ENCODE data around the gene BFSP1. TPM values are rescaled to one million over a fixed set of nuclear protein-coding genes. Genes with fewer than 3 reads are reported as not detected.

Gene BFSP1
- total RNA-seq = 3.3 TPM in 2 replicates

DNA sequence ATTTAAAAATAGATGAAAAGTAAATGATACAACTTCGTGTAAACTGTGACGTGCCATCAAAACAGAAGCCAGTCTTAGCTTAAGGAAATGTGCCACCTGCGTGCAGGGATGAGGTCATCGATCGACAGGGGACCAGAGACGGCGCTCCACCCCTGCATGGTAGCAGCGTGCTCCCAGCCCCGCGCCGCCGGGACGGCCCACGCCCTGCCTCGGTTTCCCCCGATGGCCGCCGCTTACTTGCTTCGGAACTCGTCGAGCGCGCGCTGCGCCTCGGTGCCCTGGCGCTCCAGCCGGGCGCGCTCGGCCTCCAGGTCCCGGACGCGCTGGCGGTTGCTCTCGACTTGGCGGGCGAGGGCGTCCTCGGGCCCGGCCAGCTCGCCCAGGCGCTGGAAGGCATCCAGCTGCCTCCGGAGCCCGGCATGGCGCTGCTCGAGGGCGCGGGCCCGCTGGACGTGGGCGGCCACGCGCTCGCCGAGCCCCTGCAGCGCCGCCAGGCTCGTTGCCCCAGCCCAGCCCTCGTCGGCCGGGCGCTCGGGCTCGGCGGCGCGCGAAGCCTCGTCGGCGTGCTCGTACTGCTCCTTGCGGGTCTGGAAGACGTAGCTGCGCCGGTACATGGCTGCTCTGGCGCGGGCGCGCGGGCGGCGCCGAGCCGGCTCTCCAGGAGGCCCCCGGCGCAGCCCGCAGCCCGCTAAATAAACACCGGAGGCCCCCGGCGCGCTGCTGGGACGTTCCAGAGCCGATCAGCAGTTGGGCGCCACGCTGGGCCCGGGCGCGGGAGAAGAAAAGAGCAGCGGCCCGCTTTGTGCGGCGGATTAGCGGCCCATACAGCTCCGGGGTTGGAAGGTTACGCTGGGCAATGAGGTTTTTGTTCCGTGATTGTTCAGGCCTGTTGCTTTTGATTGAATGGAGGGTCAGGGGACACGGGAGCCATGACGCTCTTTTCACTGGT, at the start of gene BFSP1:
TSS of gene BFSP1 (minus strand) at position 664 of the 949 bp plus-strand sequence. CDS start at position 614, 50 bp downstream.
- intact Hi-C loops (cut with micrococcal nuclease) = loop anchor here (1.0 to 10.0 kb wide), 3 partner anchors 26 to 604 kb away; partner anchors contain the start of genes KAT14, MGME1, PET117 and SNX5

DNA sequence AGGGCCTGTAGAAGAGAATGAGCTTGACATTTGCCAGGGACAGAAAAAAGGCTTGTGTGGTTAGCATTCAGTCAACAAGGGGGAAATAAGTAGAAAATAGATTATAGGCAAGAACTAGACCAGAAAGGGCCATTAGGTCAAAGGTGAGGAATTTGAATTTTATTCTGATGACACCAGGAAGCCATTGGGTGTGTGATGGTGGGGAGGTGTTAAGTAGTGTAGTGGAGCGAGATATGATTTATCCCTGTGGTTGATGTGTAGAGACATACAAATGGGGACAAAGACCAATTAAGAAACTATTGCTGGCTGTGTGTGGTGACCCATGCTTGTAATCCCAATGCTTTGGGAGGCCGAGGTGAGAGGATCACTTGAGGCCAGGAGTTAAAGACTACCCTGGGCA, 49.7 kb upstream of the BFSP1 start:
- intact Hi-C loops (cut with micrococcal nuclease) = no loop called here

DNA sequence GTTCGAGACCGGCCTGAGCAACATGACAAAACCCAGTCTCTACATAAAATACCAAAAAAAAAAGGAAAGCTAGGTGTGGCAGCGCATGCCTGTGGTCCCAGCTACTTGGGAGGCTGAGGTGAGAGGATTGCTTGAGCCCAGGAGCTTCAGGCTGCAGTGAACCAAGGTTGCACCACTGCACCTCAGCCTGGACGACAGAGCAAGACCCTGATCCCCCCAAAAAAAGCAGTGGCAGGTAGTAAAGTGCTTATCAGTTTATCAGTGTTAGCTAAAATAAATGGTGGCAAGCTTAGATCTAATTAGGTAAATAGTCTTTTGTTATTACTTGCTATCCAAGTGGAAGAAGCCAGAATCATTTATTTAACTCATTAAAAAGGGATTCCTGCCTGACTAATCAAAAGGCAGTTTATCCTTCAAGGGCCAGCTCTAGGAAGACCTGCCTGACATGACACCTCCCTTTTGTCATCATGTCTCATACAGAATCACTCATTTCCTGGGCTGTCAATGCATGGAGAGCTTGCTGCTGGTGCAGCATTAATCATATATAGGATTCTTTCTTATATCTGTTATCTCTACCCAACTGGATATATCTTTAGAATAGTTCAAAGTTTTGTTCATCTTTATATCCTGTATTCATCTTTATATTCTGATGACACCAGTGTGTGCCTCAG, 48.3 kb upstream of the BFSP1 start:
- intact Hi-C loops (cut with micrococcal nuclease) = no loop called here

DNA sequence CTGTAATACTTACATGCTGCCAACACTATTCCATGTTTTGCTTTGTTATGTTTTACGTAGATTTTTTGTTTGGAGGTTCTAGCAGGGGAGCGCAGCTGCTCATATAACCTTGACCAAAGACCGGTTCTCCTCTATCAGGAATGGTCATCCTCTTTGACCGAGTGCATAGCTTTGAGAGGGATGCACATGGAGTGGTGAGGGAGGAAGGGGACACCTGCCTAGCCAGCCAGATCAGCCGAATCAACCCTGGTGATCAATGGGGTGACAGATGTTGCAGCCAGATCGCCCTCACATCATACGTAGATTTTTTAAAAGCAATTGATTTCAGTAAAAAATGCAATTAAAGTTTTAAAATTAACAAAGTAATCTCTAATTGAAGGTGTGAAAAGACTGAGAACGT, 45.0 kb upstream of the BFSP1 start:
- intact Hi-C loops (cut with micrococcal nuclease) = no loop called here

DNA sequence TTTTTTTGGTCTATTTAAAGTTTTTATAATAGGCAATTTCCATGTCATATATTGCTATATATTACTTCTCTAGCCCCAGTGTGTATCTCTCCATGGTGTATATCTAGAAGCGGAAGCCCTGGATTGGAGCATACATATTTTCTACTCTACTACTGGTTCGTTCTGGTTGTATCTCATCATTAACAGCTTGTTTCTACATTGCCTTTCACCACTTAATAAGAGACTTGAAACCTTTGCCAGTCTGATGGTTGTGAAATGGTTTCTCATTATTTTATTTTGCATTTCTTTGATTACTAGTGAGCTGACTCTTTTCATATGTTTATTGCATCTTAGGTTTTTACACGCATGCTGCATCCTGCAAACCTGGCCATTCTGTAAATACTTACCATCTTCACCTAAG, 42.3 kb upstream of the BFSP1 start:
- intact Hi-C loops (cut with micrococcal nuclease) = no loop called here

DNA sequence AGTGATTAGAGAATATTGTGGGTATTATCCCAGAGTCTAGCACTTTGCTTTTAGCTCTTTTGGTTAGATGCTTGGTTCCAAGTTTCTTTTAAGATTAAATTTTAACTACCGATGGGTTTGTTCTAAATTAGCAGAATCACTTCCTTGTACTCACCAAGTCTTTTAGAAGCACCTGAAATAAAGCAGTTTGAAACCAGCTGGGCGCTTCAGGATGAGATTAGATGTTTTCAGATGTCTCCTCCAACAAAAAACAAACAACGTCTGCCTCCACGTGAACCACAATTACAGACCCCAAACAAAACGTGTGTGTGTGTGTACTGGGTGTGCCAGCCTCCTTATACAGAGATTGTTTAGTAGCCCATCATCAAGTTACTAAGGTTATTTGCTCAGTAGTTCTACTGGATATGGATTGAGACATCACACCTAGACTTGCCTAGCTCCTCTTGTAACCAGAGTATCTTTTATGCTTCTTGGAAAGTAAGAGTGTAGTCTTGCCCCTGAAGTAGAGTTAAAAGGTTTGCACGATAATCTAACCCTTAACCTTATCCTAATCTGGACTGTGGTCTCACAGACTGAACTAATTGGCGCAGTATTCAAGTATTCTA, 41.0 kb upstream of the BFSP1 start:
- intact Hi-C loops (cut with micrococcal nuclease) = no loop called here

DNA sequence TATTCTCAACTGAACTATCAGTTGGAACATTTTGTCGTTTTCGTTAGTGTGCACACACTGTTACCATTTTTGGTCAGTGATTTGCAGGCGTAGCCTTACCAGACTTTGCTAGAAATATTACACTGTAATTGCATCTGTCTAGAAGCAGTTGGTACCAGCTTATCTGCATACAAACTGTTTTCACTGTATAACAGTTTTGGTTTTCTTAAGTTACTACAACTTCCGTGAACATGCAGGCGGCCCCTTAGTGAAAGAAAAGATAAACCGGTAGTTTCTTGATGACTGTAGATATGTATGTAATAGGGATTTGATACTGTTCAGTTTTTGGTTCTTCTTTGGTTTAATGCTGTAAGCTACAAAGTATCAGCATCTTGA, 40.0 kb upstream of the BFSP1 start:
- intact Hi-C loops (cut with micrococcal nuclease) = loop anchor here (2.0 kb wide), 1 partner anchor 568 kb away; no protein-coding TSS in a partner anchor

DNA sequence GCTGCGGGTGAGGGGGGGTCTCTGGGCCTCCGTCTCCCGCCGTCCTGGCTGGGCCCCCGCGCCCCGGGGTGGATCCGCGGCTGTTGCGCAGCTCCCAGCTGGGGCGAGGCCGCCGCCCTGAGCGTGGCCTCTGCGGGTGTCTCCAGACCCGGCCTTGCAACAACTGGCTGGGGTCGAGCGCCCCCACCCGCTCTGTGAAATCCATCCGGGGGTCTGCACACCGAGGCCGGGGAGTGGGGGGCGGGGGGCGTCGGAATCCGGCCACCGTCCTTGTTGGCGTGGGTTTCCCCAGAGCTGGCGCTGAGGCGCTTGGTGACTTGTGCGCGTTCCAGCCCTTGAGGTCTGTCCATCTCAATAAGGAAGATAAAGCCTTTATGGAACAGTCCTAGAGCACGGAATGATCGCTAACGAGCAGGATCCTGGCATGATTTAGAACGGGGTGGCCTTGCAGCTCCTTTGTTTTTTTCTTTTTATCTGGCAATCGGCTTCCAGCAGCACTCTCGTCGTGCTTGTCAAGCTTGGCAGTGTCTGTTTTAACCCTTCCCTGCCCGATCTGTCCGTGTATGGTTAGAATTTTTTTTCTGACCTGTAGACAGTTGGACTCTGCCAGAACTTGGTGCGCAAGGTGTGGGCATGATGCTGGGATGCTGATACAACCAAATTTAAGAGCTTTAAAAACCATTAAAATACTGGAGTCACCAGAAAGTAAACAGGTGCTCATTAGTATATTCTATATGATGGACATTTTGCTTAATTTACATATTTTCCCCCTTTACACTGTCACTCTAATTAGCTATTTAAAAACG, 39.4 kb upstream of the BFSP1 start:
- intact Hi-C loops (cut with micrococcal nuclease) = loop anchor here (1.0 to 2.0 kb wide), 5 partner anchors 33 to 718 kb away; partner anchors contain the start of gene ZNF133

DNA sequence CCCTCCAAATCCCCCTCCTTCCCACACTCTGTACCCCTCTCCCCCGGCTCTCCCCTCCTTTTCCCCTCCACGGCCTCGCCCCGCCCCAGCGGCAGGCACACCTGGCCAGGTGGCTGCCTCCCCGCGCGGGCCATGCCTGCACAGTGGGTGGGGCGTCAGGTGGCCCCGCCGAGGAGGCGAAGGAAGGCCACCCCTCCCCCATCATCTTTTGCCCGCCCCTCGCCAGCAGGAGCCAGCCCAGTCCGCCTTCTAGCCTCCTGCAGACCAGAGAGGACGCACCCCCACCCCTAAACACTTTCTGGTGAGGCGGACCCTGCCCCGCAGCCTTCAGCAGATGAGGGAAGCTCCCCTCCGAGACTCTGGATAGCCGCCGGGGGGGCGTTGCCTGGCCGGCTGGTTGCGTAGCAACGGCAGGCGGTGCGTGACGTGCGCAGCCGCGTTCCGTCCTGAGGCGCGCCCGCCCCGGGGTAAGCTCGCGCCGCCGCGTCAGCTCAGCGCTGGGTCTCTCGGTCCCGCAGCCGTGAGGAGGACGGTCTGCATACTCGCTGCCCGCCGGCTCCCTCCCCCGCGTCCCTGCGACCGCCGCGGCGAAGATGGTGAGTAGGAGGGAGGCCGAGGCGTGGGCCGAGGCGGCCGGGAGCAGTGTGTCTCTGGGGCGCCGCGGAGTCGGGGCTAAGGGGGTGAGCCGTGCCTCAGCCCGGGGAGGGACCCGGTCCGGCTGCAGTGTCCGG, 38.6 kb upstream of the BFSP1 start, which contains the start of gene DSTN:
TSS of gene DSTN (plus strand) at position 460 of the 731 bp plus-strand sequence. CDS start at position 594, 134 bp downstream.
- intact Hi-C loops (cut with micrococcal nuclease) = loop anchor here (1.0 to 2.0 kb wide), 7 partner anchors 32 to 719 kb away; partner anchors contain the start of genes MGME1, RRBP1 and ZNF133

DNA sequence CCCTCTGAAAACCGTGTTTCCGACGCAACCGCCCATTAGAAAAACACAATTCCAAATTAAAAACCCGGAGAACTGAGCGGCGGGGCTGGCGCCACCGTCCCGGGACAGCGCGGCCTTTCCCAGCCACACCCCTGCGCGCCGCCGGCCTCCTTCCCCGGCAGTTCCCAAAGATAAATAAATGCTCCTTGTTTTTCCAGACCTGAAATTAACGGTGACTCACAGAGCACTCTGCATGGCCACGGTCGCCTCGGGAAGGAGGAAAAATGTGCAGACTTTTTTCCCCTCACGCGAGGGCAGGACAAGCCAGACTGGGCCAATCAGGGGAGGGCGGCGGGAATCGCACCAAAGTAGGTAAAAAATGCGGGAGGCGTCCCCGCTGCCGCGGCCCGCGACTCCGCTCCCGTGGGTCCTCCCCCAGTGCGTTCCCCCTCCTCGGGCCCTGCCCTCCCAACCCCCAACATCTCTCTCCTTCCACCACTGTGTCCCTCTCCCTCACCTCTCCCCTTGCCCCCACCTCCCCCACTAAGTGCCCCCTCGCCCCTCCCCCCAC, 37.9 kb upstream of the BFSP1 start:
- intact Hi-C loops (cut with micrococcal nuclease) = loop anchor here (1.0 kb wide), 2 partner anchors 113 to 400 kb away; partner anchors contain the start of genes MGME1 and RRBP1

DNA sequence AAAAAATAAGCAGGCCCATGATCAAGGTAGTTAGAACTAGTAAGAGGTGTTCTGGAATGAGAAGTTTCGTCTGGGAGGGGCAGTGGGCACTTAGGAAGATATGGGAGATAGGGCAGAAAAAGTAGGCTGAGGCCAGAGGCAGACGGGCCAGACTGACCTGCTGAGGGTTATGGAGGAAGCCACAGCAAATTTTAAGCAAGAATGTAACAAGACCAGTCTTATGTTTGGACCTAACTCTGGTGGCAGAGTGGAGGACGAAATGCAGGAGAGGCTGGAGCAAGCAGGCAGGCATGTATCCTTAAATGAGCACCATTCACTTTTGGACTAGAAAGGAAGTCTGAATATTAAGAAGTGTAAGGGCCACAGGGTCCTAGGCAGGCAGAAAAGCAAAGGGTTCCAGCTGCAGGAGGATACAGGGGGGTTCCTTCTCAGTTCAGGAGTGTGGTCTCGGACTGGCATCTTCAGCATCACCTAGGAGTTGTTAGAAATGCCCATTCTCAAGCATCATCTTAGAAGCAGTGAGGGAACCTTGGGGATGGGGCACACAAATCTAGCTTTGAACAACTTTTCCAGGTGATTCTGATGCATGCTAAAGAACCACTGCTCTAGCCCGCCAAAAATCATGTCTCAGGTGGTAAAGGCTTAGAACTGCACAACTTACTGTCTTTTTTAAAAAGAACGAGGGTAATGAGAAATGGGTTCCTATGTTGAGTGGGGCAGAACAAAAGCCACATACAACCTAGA, 37.0 kb upstream of the BFSP1 start:
- intact Hi-C loops (cut with micrococcal nuclease) = no loop called here

DNA sequence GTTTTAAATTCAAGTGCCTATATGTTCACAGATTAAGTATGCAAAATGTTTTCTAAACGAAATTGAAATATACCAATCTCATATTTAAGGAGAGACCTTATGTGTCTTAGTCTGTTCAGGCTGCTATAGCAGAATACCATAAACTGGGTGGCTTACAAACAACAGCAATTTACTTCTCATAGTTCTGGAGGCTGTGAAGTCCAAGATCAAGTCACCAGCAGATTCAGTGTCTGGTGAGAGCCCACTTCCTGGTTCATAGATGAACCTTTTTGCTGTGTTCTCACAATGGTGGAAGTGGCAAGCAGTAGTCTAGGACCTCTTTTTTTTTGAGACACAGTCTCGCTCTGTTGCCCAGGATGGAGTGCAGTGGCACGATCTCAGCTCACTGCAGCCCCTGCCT, 35.2 kb upstream of the BFSP1 start:
- intact Hi-C loops (cut with micrococcal nuclease) = no loop called here

DNA sequence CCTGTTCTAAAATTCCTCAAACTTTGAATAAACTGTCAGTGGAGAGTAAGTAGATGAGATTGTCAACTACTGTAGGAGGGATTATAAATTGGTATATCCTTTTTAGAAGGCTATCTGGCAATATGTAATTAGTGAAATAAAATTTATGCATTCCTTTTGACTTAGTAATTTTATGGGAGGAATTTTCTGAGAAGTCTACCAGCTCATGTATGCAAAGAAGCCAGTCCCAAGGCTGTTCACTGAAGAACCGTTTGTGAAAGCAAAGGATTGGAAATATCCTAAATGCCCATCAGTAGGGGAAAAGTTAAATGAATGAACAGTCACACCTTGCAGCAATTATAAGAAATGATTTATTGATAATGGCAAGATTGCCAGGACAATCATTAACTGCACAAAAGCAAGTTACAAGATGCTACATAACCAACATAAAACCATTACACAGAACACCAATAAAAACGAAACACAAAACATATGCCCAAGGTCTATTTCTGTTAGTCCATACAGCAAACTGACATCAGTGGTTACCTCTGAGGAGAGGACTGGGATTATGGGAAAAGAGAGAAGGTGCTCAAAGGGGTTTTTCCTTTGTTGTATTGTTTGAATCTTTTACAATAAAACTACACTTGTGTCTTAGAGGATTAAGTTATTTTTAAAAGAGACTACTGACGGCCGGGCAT, 34.1 kb upstream of the BFSP1 start:
- intact Hi-C loops (cut with micrococcal nuclease) = no loop called here

DNA sequence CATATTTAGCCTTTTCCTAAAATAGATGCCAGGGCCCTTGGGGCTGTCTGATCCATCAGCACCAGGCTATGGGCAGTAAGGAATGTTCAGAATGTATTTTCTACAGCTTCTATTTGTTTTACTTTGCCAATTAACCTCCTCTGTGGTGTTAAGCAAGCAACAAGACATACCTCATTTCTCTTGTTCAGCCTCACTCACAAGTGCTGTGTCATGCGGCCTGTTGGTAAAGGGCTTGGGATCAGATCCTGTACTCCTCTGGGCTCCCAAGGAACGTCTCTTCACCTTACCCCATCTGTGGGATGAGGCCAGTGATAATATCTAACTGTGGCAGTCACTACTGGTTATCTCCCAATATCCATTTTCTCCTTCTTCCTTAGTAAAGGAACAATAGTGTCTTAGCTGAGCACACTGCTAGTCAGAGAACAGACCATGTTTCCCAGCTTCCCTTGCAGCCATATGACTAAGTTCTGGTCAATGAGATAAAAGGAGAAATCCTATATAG, 31.7 kb upstream of the BFSP1 start:
- intact Hi-C loops (cut with micrococcal nuclease) = no loop called here

DNA sequence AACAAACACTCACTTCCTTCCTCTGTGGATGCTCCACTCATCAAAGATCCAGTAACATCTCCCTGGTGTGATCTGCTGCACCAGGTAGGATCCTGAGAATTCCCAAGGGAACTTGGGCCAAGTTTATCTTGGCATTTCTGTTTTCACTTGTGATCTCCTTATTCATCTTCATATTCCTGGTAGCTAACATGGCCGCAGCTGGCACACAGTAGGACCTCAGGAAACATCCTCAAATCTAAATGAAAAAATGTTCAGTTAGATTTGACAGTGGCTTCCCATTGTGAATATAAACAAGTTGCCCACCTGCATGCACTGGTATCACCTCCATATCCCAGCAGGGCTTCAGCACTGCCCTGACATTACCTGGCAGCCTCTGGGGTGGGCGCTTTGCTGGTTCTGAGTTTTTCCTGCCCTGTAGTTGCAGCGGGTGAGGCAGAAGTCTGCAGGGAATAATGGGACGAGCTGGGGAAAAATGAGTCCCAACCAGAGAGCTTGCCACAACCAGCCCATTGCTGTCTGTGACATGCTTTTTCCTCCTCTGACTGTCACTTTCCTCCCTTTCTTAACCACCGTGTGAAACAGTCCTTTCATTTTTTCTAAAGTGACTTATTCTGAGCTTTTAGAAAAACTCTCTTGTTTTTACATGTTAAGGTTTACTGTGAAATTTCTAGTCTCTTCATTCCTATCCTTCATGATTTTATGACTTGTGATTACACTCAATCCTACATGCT, 29.3 kb upstream of the BFSP1 start:
- intact Hi-C loops (cut with micrococcal nuclease) = no loop called here

DNA sequence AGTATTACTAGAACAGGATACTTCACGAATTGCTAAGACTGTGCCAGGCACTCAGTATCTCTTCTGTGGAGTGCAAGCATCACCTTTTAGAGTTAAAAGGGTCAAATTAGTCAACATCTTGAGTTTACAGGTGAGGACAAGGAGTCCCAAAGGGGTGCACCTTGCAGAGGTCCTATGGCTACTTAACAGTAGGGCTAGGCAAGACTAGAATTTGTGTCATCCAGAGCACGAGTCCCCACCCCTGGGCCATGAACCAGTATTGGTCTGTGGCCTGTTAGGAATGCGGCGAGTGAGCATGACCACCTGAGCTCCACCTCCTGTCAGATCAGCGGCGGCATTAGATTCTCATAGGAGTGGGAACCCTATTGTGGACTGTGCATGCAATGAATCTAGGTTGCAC, 28.2 kb upstream of the BFSP1 start:
- intact Hi-C loops (cut with micrococcal nuclease) = no loop called here

DNA sequence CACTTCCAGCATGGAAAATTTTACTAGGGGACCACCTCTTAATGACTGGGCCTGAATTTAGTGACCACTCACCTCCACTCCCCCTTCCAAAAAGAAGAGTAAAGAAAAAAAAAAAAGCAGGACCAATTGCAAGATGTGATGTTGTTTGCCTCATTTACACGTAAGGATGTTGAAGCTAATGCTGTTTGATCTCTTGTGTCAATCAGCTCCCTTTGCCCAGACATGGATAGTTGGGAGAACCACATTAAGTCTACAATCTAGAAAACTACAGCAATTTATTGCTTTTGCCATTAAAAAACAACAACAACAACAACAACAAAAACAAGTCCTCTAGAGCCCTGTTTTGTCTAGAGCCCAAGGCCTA, 27.7 kb upstream of the BFSP1 start:
- intact Hi-C loops (cut with micrococcal nuclease) = no loop called here
